Measurements from ENCODE around the gene MYCBPAP.

- TF ChIP-seq CTCF (IDR thresholded peaks at IDR 0.05): no peak
- TF ChIP-seq POLR2A (IDR thresholded peaks at IDR 0.05): no peak
These were observed 44.1 kb upstream of the MYCBPAP start for GRCh38 chr17:50464121-50464520.

Data from right lobe of liver (tissue), 4 donors.